GM10266 (cell line): ENCODE results near the gene KPNA6.
"Not testable (repeated sequence)": the region's sequence is repeated elsewhere in the genome, so short reads cannot be mapped to it uniquely, and the experiment has no call there.

Experiments
- DNase-seq: peaks from one replicate; pipeline ENCODE4 v3.0.0; 2012; ENCODE audit errors: extremely low spot score
- CTCF ChIP-seq: IDR thresholded peaks from 2 replicates; pipeline ENCODE4 v1.5.1; 2012; ENCODE audit warnings: mild to moderate bottlenecking, low read depth; ENCODE audit not compliant: control insufficient read depth, insufficient read depth; ENCODE audit errors: missing control alignments

The KPNA6 gene

GRCh38 chr1:32115496-32115895 lies 7.6 kb downstream of the KPNA6 start:
- no peak for DNase-seq
- TF ChIP-seq CTCF, result no peak

GRCh38 chr1:32116531-32116930 lies 8.7 kb downstream of the KPNA6 start:
- TF ChIP-seq CTCF, result no peak
- DNase-seq, result no peak

- DNase-seq, result peak; percentile 18
- TF ChIP-seq CTCF, result no peak
Measured at GRCh38 chr1:32122151-32122550, 14.3 kb downstream of the KPNA6 start.

GRCh38 chr1:32123361-32123760 lies 15.5 kb downstream of the KPNA6 start:
- DNase-seq, result not testable (repeated sequence)

- no peak for DNase-seq
- no peak for TF ChIP-seq CTCF
Measured at GRCh38 chr1:32125313-32125712, 17.5 kb downstream of the KPNA6 start.

GRCh38 chr1:32126770-32127169 lies 18.9 kb downstream of the KPNA6 start:
- TF ChIP-seq CTCF, result no peak
- DNase-seq, result no peak

GRCh38 chr1:32127409-32128198 lies 19.7 kb downstream of the KPNA6 start:
- DNase-seq, result no peak
- no peak for TF ChIP-seq CTCF

- DNase-seq, result no peak
- no peak for TF ChIP-seq CTCF
Measured at GRCh38 chr1:32128479-32128878, 20.6 kb downstream of the KPNA6 start.
